K562 (cell line): ENCODE results near the gene YTHDF1.

Experiments used
- CTCF ChIP-seq, 3 experiments: IDR thresholded peaks in 2 of 3; conservative IDR thresholded peaks in 1 of 3; 2 replicates each; pipeline ENCODE4 v1.5.1; 2011 to 2012; ENCODE audit warnings: low read length in 3 of 3, mild to moderate bottlenecking in 3 of 3, control low read depth in 2 of 3, improper control_type of control experiment in 1 of 3, inconsistent platforms in 1 of 3, low read depth in 1 of 3, mixed read lengths in 1 of 3, moderate library complexity in 1 of 3; ENCODE audit not compliant: insufficient read depth in 2 of 3
- EGR1 ChIP-seq: fragments of 450-650 bp; conservative IDR thresholded peaks from 2 replicates; pipeline ENCODE4 v1.6.1; 2017; ENCODE audit warnings: mild to moderate bottlenecking
- FOXO4 ChIP-seq: fragments of 450-650 bp; formaldehyde crosslinking; IDR thresholded peaks from 2 replicates; pipeline ENCODE4 v1.4.0; 2020; ENCODE audit warnings: mild to moderate bottlenecking, moderate library complexity
- MED1 ChIP-seq: sonication (generic); formaldehyde crosslinking; IDR thresholded peaks from 2 replicates; pipeline ENCODE4 v1.8.1; 2023; ENCODE audit warnings: missing genetic modification reagents, borderline replicate concordance
- POLR2AphosphoS2 ChIP-seq: IDR thresholded peaks from 2 replicates; pipeline ENCODE4 v1.6.1; 2012; ENCODE audit warnings: low read length, improper control_type of control experiment
- ZBTB33 ChIP-seq: sonication (generic); formaldehyde crosslinking; IDR thresholded peaks from 2 replicates; pipeline ENCODE4 v1.8.1; 2023; ENCODE audit warnings: mild to moderate bottlenecking, missing genetic modification reagents

- TF ChIP-seq MED1 (CRISPR knock-in tag) = no peak
- no peak for TF ChIP-seq FOXO4 (CRISPR knock-in tag)
- no peak for TF ChIP-seq CTCF (IDR thresholded peaks at IDR 0.05 in 2 of 3, conservative IDR thresholded peaks at IDR 0.05 in 1 of 3; ENCODE audit: insufficient read depth in 2 of 3, low read depth in 1 of 3, low read length in 3 of 3)
- TF ChIP-seq ZBTB33 (CRISPR knock-in tag) = no peak
- TF ChIP-seq POLR2AphosphoS2 = no peak
- TF ChIP-seq EGR1 = no peak
Measured at GRCh38 chr20:63160641-63161175, 55.2 kb downstream of the YTHDF1 start.
